ENCODE results near the gene ZNF778.

The ZNF778 gene

GRCh38 chr16:89174055-89174827 lies 43.3 kb upstream of the ZNF778 start:
- H3K27me3 ChIP-seq (ENCODE audit: control insufficient read depth in 2 of 2, insufficient read depth in 2 of 2, low read length in 2 of 2): peaks cover 11 to 14% of the 10 kb centered on the region in 2 donors
- no peak overlapping the region for H3K4me3 ChIP-seq (ENCODE audit: low read length in 2 of 2)
- H3K9ac ChIP-seq (ENCODE audit: low read depth in 1 of 2, low read length in 2 of 2): no peak overlapping the region
- H3K4me1 ChIP-seq (ENCODE audit: control insufficient read depth in 2 of 2, insufficient read depth in 2 of 2, low read length in 2 of 2): peaks cover 8 to 11% of the 10 kb centered on the region in 2 donors
- H3K9me3 ChIP-seq (ENCODE audit: control insufficient read depth in 2 of 2, low read length in 2 of 2): no peaks in the 10 kb centered on the region
- H3K27ac ChIP-seq (ENCODE audit: low read depth in 2 of 2, low read length in 2 of 2): no peak overlapping the region
- H3K36me3 ChIP-seq (ENCODE audit: control insufficient read depth in 2 of 2, insufficient read depth in 2 of 2, low read length in 2 of 2): no peaks in the 10 kb centered on the region

DNA sequence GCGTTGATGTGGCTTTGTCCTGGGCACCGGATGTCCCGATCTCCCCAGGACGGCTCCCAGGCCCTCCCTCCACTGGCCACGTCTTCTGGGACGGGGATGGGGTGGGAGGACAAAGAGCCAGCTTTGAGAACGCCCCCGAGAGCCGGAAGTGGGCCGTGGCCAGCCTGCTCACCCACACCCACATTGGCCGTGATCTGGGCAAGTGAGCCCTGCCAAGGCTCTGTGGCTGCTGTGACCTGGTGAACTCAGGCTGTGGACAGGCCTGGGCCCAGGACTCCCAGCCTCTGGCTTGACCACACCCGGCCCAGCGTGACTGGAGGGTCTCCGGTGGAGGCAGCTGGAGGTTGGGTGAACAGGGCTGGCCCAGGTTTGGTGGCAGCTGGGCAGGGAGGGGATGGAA lies 42.6 kb upstream of the ZNF778 start:
- no peak overlapping the region for H3K9ac ChIP-seq (ENCODE audit: low read depth in 1 of 2, low read length in 2 of 2)
- H3K36me3 ChIP-seq (ENCODE audit: control insufficient read depth in 2 of 2, insufficient read depth in 2 of 2, low read length in 2 of 2): no peaks in the 10 kb centered on the region
- H3K27ac ChIP-seq (ENCODE audit: low read depth in 2 of 2, low read length in 2 of 2): no peak overlapping the region
- H3K4me1 ChIP-seq (ENCODE audit: control insufficient read depth in 2 of 2, insufficient read depth in 2 of 2, low read length in 2 of 2): peaks cover 8 to 11% of the 10 kb centered on the region in 2 donors
- H3K9me3 ChIP-seq (ENCODE audit: control insufficient read depth in 2 of 2, low read length in 2 of 2): no peaks in the 10 kb centered on the region
- H3K4me3 ChIP-seq (ENCODE audit: low read length in 2 of 2): no peak overlapping the region
- H3K27me3 ChIP-seq (ENCODE audit: control insufficient read depth in 2 of 2, insufficient read depth in 2 of 2, low read length in 2 of 2): peaks cover 9 to 11% of the 10 kb centered on the region in 2 donors

GRCh38 chr16:89175280-89176146 lies 42.0 kb upstream of the ZNF778 start:
- Histone ChIP-seq H3K36me3 (ENCODE audit: control insufficient read depth in 2 of 2, insufficient read depth in 2 of 2, low read length in 2 of 2) (no peaks in the 10 kb centered on the region), H3K4me1 (ENCODE audit: control insufficient read depth in 2 of 2, insufficient read depth in 2 of 2, low read length in 2 of 2) (peaks cover 6% of the 10 kb centered on the region in 2 donors), H3K27ac (ENCODE audit: low read depth in 2 of 2, low read length in 2 of 2) (no peak overlapping the region), H3K4me3 (ENCODE audit: low read length in 2 of 2) (no peak overlapping the region), H3K9me3 (ENCODE audit: control insufficient read depth in 2 of 2, low read length in 2 of 2) (no peaks in the 10 kb centered on the region), H3K9ac (ENCODE audit: low read depth in 1 of 2, low read length in 2 of 2) (no peak overlapping the region), H3K27me3 (ENCODE audit: control insufficient read depth in 2 of 2, insufficient read depth in 2 of 2, low read length in 2 of 2) (peaks cover 6 to 9% of the 10 kb centered on the region in 2 donors)

DNA sequence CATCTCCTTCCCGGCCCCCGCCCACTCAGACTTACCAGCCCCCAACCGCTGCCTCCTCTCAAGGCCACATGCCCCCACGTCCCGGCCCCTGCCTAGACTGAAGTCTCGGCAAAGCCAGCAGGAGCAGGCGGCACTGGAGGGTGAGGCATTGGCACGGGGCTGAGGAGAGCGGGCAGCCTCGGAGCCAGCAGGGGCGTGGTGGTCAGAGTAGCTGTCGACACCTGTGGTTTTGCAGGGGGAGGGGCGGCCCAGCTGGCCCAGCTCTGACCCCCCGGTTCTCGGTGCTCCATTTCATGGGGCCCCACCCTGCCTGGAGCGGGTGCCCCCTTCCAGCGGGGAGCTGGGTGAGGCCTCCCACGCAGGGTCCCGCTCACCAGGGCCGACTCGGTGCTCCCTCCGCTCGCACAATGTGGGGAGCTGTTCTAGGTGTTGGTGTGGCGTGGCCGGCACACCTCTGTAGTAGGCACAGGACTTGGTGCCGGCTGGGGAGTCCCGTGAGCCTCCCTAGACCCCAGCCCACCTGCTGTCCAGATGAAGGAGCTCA lies 41.3 kb upstream of the ZNF778 start:
- peaks cover 6 to 9% of the 10 kb centered on the region in 2 donors for H3K27me3 ChIP-seq (ENCODE audit: control insufficient read depth in 2 of 2, insufficient read depth in 2 of 2, low read length in 2 of 2)
- H3K9me3 ChIP-seq (ENCODE audit: control insufficient read depth in 2 of 2, low read length in 2 of 2): no peaks in the 10 kb centered on the region
- H3K27ac ChIP-seq (ENCODE audit: low read depth in 2 of 2, low read length in 2 of 2): no peak overlapping the region
- H3K4me1 ChIP-seq (ENCODE audit: control insufficient read depth in 2 of 2, insufficient read depth in 2 of 2, low read length in 2 of 2): no peaks in the 10 kb centered on the region
- H3K4me3 ChIP-seq (ENCODE audit: low read length in 2 of 2): no peak overlapping the region
- H3K36me3 ChIP-seq (ENCODE audit: control insufficient read depth in 2 of 2, insufficient read depth in 2 of 2, low read length in 2 of 2): no peaks in the 10 kb centered on the region
- H3K9ac ChIP-seq (ENCODE audit: low read depth in 1 of 2, low read length in 2 of 2): no peak overlapping the region

- Histone ChIP-seq H3K4me1 (ENCODE audit: control insufficient read depth in 2 of 2, insufficient read depth in 2 of 2, low read length in 2 of 2) (no peaks in the 10 kb centered on the region), H3K27ac (ENCODE audit: low read depth in 2 of 2, low read length in 2 of 2) (no peak overlapping the region), H3K9me3 (ENCODE audit: control insufficient read depth in 2 of 2, low read length in 2 of 2) (no peaks in the 10 kb centered on the region), H3K36me3 (ENCODE audit: control insufficient read depth in 2 of 2, insufficient read depth in 2 of 2, low read length in 2 of 2) (no peaks in the 10 kb centered on the region), H3K9ac (ENCODE audit: low read depth in 1 of 2, low read length in 2 of 2) (no peak overlapping the region), H3K27me3 (ENCODE audit: control insufficient read depth in 2 of 2, insufficient read depth in 2 of 2, low read length in 2 of 2) (peaks cover 6 to 9% of the 10 kb centered on the region in 2 donors), H3K4me3 (ENCODE audit: low read length in 2 of 2) (no peak overlapping the region)
Measured at GRCh38 chr16:89176717-89177116, 40.8 kb upstream of the ZNF778 start.

- Histone ChIP-seq H3K4me3 (ENCODE audit: low read length in 2 of 2) (no peak overlapping the region), H3K27me3 (ENCODE audit: control insufficient read depth in 2 of 2, insufficient read depth in 2 of 2, low read length in 2 of 2) (peaks cover 3 to 9% of the 10 kb centered on the region in 2 donors), H3K9me3 (ENCODE audit: control insufficient read depth in 2 of 2, low read length in 2 of 2) (no peaks in the 10 kb centered on the region), H3K4me1 (ENCODE audit: control insufficient read depth in 2 of 2, insufficient read depth in 2 of 2, low read length in 2 of 2) (no peaks in the 10 kb centered on the region), H3K36me3 (ENCODE audit: control insufficient read depth in 2 of 2, insufficient read depth in 2 of 2, low read length in 2 of 2) (no peaks in the 10 kb centered on the region), H3K9ac (ENCODE audit: low read depth in 1 of 2, low read length in 2 of 2) (no peak overlapping the region), H3K27ac (ENCODE audit: low read depth in 2 of 2, low read length in 2 of 2) (no peak overlapping the region)
Measured at GRCh38 chr16:89177501-89177900, 40.0 kb upstream of the ZNF778 start.

GRCh38 chr16:89178453-89179147 lies 38.9 kb upstream of the ZNF778 start:
- no peak overlapping the region for H3K27ac ChIP-seq (ENCODE audit: low read depth in 2 of 2, low read length in 2 of 2)
- H3K4me3 ChIP-seq (ENCODE audit: low read length in 2 of 2): no peak overlapping the region
- peaks cover 3 to 4% of the 10 kb centered on the region in 2 donors for H3K27me3 ChIP-seq (ENCODE audit: control insufficient read depth in 2 of 2, insufficient read depth in 2 of 2, low read length in 2 of 2)
- H3K9ac ChIP-seq (ENCODE audit: low read depth in 1 of 2, low read length in 2 of 2): no peak overlapping the region
- no peaks in the 10 kb centered on the region for H3K36me3 ChIP-seq (ENCODE audit: control insufficient read depth in 2 of 2, insufficient read depth in 2 of 2, low read length in 2 of 2)
- H3K4me1 ChIP-seq (ENCODE audit: control insufficient read depth in 2 of 2, insufficient read depth in 2 of 2, low read length in 2 of 2): no peaks in the 10 kb centered on the region
- H3K9me3 ChIP-seq (ENCODE audit: control insufficient read depth in 2 of 2, low read length in 2 of 2): no peaks in the 10 kb centered on the region

- Histone ChIP-seq H3K36me3 (ENCODE audit: control insufficient read depth in 2 of 2, insufficient read depth in 2 of 2, low read length in 2 of 2) (no peaks in the 10 kb centered on the region), H3K4me1 (ENCODE audit: control insufficient read depth in 2 of 2, insufficient read depth in 2 of 2, low read length in 2 of 2) (no peaks in the 10 kb centered on the region), H3K27ac (ENCODE audit: low read depth in 2 of 2, low read length in 2 of 2) (no peak overlapping the region), H3K4me3 (ENCODE audit: low read length in 2 of 2) (no peak overlapping the region), H3K9ac (ENCODE audit: low read depth in 1 of 2, low read length in 2 of 2) (no peak overlapping the region), H3K9me3 (ENCODE audit: control insufficient read depth in 2 of 2, low read length in 2 of 2) (no peaks in the 10 kb centered on the region), H3K27me3 (ENCODE audit: control insufficient read depth in 2 of 2, insufficient read depth in 2 of 2, low read length in 2 of 2) (peaks cover 4 to 5% of the 10 kb centered on the region in 2 donors)
Measured at GRCh38 chr16:89179148-89179484, 38.4 kb upstream of the ZNF778 start.

DNA sequence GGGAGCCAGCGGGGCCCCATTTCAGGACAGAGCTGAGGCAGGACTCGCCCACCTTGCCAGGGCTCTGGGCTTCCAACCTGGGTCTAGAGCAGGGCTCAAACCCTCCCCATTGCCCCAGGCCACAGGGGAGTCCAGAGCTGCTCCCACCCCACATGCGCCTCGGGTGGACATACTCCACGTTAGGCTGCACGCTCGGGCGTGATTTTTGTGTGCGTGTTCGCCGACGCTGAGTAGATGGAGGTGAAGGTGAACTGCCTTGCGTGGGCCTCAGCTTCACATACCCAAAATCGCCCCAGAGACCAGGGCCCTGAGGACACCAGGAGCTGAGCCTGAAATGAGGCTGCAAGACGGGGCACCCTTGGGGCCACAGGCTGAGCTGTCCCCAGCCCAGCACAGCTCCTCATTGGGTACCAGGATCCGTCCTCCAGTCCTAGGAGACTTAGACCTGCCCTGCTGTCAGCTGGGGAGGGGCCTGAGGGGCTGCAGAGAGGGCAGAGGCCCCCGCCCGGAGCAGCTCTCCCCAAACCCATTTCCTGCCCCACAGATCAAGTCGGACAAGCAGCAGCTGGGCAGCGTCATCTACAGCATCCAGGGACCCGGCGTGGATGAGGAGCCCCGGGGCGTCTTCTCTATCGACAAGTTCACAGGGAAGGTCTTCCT lies 37.7 kb upstream of the ZNF778 start:
- no peak overlapping the region for H3K9ac ChIP-seq (ENCODE audit: low read depth in 1 of 2, low read length in 2 of 2)
- no peaks in the 10 kb centered on the region for H3K4me1 ChIP-seq (ENCODE audit: control insufficient read depth in 2 of 2, insufficient read depth in 2 of 2, low read length in 2 of 2)
- H3K27ac ChIP-seq (ENCODE audit: low read depth in 2 of 2, low read length in 2 of 2): no peak overlapping the region
- H3K36me3 ChIP-seq (ENCODE audit: control insufficient read depth in 2 of 2, insufficient read depth in 2 of 2, low read length in 2 of 2): no peaks in the 10 kb centered on the region
- H3K9me3 ChIP-seq (ENCODE audit: control insufficient read depth in 2 of 2, low read length in 2 of 2): no peaks in the 10 kb centered on the region
- H3K4me3 ChIP-seq (ENCODE audit: low read length in 2 of 2): no peak overlapping the region
- peaks cover 0 to 5% of the 10 kb centered on the region in 2 donors for H3K27me3 ChIP-seq (ENCODE audit: control insufficient read depth in 2 of 2, insufficient read depth in 2 of 2, low read length in 2 of 2)
